Posterior vena cava (tissue), 2 donors: ENCODE data around the gene AZU1. TPM values are rescaled to one million over a fixed set of nuclear protein-coding genes. Genes with fewer than 3 reads are reported as not detected.
"Not testable (repeated sequence)": the region's sequence is repeated elsewhere in the genome, so short reads cannot be mapped to it uniquely, and the experiment has no call there.

Experiments
- DNase-seq: peaks from one replicate; pipeline ENCODE4 v3.0.0-alpha.2; 2020; ENCODE audit warnings: low spot score
- intact Hi-C, 2 donors: fragments of 100-400 bp; cut with DNase I; formaldehyde crosslinking; loops; one replicate each; pipeline versions ENCODE4 v1.14.1 to v1.14.2; 2022 to 2023
- total RNA-seq, 2 donors: library from RNA; stranded (reverse); fragmentation: NEBNext Ultra II Directional; extraction: Animal tissue kit (Norgen Biotek cat#: 25700); gene quantifications; one replicate each; pipeline ENCODE4 v1.2.1, GENCODE V29; 2021
- donor health status: DM: yes; HTN: yes; CAD: no.
- donor health status: DM: yes; HTN: yes; CAD: no.

Gene AZU1
- total RNA-seq, 2 donors from 2014 or later = 0.29 TPM; not detected in 1

DNA sequence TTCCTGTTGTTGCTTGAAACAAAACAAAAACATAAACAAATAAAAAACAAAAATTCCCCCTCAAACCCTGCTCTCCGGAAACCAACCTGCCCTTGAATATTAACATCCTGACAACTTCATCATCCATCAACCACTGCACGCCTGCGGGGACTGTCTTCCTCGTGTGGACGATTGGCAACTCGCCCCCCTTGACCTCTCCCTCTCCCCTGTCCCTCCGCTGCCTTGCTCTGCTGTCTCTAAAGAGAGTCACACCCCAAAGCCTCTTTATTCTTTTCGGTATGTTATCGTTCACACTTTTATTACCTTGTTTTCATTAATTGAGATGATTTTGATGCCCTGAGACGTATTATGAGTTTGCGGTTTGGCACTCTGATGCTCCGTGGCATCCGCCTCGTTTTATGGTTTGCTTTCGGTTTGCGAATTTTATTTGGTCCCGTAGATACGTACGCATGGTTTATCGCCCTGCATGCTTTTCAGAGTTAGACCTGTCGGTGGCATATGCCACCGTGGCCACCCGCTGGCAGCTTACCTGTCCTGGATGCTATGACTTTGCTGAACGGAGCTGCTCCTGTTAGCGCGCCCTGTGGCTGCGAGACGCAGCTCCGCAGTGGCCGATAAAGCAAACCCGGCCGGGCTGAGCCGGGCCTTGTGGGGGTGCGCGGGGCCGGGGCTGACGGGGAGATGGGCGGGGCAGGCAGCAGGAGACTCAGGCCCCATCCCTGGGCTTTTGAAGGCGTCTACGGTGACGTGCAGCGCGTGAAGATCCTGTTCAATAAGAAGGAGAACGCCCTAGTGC lies 19.8 kb upstream of the AZU1 start:
- intact Hi-C loops = no loop called here
- DNase-seq = no peak

DNA sequence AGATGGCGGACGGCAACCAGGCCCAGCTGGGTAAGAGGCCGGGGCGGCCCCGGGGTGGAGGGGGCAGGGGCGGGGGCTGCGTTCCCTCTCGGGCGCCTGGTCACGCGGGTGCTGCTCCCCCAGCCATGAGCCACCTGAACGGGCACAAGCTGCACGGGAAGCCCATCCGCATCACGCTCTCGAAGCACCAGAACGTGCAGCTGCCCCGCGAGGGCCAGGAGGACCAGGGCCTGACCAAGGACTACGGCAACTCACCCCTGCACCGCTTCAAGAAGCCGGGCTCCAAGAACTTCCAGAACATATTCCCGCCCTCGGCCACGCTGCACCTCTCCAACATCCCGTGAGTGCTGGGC lies 19.2 kb upstream of the AZU1 start:
- no peak for DNase-seq
- intact Hi-C loops = no loop called here

DNA sequence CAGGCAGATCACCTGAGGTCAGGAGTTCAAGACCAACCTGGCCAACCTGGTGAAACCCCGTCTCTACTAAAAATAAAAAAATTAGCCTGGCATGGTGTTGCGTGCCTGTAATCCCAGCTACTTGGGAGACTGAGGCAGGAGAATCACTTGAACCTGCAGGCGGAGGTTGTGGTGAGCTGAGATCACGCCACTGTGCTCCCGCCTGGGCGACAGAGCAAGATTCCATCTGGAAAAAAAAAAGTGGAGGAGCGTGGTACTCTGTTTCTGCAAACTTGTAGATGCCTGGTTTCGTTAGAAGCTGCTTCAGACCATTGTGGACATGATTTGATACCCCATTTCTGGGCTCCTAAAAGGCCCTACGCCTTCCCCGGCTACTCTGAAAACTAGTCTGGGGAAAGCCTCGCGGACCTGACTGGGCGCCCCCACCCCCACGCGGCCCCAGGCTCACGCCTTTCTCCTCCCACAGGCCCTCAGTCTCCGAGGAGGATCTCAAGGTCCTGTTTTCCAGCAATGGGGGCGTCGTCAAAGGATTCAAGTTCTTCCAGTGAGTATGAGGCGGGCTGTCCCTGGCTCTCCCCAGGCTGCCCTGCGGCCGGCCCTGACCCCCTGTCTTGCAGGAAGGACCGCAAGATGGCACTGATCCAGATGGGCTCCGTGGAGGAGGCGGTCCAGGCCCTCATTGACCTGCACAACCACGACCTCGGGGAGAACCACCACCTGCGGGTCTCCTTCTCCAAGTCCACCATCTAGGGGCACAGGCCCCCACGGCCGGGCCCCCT lies 17.4 kb upstream of the AZU1 start:
- DNase-seq = peak; percentile 80

DNA sequence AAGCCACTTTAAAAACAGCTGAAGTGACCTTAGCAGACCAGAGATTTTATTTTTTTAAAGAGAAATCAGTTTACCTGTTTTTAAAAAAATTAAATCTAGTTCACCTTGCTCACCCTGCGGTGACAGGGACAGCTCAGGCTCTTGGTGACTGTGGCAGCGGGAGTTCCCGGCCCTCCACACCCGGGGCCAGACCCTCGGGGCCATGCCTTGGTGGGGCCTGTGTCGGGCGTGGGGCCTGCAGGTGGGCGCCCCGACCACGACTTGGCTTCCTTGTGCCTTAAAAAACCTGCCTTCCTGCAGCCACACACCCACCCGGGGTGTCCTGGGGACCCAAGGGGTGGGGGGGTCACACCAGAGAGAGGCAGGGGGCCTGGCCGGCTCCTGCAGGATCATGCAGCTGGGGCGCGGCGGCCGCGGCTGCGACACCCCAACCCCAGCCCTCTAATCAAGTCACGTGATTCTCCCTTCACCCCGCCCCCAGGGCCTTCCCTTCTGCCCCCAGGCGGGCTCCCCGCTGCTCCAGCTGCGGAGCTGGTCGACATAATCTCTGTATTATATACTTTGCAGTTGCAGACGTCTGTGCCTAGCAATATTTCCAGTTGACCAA lies 16.7 kb upstream of the AZU1 start:
- intact Hi-C loops = no loop called here

More for the DNA sequence above, 17.4 kb upstream of the AZU1 start:
- intact Hi-C loops = no loop called here

DNA sequence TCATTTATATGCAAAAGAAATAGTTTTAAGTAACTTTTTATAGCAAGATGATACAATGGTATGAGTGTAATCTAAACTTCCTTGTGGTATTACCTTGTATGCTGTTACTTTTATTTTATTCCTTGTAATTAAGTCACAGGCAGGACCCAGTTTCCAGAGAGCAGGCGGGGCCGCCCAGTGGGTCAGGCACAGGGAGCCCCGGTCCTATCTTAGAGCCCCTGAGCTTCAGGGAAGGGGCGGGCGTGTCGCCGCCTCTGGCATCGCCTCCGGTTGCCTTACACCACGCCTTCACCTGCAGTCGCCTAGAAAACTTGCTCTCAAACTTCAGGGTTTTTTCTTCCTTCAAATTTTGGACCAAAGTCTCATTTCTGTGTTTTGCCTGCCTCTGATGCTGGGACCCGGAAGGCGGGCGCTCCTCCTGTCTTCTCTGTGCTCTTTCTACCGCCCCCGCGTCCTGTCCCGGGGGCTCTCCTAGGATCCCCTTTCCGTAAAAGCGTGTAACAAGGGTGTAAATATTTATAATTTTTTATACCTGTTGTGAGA lies 16.1 kb upstream of the AZU1 start:
- intact Hi-C loops = no loop called here
- DNase-seq = no peak

More for the DNA sequence above, 16.7 kb upstream of the AZU1 start:
- DNase-seq = peak; percentile 70

DNA sequence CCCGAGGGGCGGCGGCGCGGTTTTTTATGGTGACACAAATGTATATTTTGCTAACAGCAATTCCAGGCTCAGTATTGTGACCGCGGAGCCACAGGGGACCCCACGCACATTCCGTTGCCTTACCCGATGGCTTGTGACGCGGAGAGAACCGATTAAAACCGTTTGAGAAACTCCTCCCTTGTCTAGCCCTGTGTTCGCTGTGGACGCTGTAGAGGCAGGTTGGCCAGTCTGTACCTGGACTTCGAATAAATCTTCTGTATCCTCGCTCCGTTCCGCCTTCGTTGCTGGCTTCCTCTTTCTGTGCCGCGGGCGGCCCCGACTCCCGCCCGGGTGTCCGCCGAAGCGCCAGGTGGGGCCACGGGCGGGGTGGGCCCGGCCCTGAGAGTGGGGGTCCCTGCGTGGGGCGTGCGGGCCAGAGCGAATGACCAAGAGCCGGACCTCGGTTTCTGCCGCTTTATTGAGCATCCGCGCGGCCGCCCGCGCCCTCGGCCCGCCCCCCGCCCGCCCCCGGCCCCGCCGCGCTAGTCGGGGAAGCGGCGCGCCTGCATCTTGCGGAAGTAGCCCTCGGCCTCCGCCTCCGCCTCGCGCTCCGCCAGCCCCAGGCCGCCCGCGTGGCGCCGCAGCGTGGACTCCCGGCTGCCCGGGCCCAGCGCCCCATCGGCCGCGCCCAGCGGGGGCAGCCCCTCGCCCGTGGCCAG lies 15.4 kb upstream of the AZU1 start:
- intact Hi-C loops = no loop called here
- DNase-seq = no peak

DNA sequence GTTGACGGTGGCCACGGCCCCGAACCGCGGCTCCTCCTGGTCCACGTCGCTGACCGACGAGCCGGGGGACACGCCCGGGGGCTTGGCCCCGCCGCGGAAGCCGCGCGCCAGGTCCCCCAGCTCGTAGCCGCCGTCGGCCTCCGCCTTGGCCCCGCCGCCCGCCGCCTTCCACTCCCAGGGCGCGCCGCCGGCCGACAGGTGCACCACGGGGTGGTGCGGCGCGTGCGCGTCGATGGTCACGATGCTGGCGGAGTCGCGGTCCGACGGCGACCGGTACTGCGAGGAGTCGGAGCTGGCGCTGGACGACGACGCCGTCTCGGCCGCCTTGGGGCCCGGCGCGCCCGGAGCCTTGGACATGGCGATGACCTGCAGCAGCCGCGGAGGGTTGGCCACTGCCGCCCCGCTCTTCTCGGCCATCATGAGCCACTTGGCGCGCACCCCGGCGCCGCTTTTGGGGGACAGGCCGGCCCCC lies 14.9 kb upstream of the AZU1 start:
- intact Hi-C loops = no loop called here

DNA sequence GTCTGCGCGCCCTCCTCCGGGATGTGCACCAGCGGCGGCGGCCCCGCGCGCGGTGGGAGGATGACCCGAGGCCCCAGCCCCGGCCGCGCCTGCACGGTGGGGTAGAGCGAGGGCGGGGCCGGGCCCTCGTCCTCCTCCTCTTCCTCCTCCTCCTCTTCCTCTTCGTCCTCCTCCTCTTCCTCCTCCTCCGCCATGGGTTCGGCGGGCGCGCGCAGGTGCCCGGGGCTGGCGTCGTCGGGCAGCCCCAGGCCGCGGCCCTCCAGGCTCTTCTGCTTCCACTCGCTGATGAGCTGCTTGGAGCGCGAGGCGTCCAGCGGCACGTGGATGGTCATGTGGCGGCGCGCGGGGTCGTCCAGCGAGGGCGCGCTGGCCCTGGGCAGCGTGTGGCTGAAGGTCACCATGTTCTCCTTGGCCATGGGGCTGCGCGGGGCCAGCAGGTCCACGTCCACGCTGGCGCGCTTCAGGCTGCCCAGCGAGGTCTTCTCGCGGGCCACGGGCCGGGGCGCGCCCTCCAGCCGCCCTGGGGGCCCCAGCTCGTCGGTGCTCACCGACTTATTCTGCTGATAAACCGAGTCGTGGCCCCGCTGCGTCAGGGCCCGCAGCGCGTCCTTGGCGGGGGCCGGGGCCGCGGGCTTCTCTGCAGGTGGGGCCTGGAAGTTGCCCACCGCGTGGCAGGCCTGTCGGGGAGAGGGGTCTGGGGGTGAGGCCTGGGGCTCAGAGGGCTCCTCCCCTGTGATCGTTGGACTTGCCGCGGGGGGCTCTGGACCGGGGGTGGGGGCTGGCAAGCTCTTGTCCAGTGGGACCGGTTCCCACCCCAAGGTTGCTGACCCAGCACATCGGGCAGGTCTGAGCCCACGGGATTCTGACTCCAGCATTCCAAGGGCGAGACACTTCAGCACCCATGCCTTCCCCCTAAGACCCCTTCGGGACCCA lies 14.2 kb upstream of the AZU1 start:
- intact Hi-C loops = no loop called here
- DNase-seq = no peak

More for the DNA sequence above, 14.9 kb upstream of the AZU1 start:
- no peak for DNase-seq

DNA sequence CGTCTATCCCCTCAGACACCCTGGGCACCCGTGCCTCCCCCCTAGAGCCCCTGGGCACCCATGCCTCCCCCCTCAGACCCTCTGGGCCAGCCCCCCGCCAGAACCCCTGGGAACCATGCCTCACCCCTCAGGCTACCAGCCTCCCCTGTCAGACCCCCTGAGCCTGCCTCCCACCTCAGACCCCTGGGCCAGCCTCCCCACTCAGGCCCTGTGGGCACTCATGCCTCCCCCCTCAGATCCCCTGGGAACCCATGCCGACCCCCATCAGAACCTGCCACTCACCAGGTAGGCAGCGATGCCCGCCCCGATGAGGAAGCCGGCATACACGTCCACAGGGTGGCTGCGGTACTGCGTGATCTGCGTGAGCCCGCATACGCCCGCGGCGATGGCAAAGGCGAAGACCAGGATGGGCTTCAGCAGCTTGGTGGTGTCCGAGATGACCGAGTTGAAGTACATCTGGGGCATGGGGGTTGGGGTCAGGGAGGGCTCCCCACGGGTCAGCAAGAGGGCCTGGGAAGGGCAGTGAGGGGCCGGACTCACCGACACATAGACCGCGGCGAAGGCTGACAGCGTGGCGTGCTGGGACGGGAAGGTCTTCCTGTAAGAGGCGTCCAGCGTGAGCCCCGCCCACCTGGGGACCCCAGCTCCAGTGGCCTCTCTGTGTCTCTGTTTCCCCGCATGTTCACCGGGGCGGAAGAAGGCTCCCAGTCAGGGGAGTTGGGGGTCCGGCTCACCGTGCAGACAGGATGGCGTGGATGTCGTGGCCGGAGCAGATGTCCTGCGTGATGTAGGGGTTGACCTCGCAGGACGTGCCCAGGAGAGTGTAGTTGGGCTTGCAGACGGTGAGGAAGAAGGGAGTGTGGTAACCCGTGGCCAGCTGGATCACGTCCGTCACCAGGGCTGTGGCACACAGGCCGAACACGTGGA lies 13.2 kb upstream of the AZU1 start:
- DNase-seq = no peak
- intact Hi-C loops = no loop called here

DNA sequence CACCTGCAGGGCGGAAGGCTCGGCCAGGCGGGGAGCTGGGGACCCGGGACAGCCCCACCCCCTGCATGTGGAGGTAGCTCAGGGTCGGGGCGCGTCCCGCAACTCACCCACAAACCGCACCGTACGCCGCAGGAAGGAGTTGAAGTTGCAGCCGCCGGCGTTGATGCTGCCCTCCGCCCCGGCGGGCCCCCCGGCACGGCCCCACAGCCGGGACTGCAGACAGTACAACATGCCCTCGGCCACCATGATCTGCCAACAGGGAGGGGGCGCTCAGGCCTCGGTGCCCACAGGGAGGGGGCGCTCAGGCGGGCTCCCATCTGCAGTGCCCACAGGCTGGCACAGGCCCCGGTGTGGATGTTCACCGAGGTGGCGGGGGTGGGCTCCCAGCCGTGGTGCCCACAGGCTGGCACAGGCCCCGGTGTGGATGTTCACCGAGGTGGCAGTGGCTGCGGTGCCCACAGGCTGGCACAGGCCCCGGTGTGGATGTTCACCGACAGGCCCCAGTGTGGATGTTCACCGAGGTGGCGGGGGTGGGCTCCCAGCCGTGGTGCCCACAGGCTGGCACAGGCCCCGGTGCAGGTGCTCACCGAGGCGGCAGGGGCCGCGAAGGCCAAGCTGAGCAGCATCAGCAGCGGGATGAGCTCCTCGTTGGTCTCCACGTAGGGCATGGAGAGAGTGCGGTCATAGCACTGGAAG lies 12.4 kb upstream of the AZU1 start:
- intact Hi-C loops = no loop called here
- DNase-seq = no peak

DNA sequence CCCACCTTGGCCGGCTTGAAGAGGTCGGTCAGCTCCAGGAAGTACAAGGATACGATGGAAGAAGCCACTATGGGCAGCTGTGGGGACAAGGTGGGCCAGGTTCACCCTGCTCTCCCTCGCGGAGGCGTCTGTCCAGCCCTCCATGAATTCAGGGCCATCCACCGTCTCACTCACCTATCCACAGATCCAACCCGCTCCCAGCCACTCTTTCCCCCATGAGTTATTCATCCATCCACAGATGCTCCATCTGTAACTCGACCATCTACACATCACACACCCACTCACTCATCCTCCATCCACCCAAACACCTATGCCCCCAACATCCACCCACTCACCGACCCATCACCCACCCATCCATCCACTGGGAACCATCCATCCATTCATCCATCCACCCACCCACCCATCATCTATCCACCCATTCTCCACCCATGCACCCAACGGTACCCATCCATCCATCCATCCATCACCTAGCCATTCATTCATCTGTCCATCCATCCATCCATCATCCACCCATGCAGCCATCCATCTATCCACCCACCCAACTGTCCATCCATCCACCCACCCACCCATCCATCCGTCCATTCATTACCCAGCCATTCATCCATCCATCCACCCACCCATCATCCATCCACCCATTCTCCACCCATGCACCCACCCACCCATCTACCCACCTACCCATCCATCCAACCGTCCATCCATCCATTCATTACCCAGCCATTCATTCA lies 11.7 kb upstream of the AZU1 start:
- DNase-seq = no peak
- intact Hi-C loops = no loop called here

DNA sequence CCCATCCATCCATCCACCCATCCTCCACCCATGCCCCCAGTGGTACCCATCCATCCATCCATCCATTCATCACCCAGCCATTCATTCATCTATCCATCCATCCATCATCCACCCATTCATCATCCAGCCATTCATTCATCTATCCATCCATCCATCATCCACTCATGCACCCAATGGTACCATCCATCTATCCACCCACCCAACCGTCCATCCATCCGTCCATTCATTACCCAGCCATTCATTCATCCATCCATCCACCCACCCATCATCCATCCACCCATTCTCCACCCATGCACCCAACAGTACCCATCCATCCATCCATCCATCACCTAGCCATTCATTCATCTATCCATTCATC lies 11.2 kb upstream of the AZU1 start:
- intact Hi-C loops = no loop called here

DNA sequence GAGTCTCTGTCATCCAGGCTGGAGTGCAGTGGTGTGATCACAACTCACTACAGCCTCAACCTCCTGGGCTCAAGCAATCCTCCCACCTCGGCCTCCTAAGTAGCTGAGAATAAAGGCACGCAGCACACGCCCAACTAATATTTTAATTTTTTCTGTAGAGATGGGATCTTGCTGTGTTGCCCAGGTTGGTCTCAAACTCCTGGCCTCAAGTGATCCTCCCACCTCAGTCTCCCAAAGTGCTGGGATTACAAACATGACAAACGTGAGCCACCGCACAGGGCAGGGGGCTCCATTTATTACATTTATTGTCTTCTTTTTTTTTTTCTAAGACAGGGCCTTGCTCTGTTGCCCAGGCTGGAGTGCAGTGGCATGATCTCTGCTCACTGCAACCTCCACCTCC lies 7.4 kb upstream of the AZU1 start:
- intact Hi-C loops = not testable (repeated sequence)
- DNase-seq = peak; percentile 32

More for the DNA sequence above, 11.2 kb upstream of the AZU1 start:
- DNase-seq = no peak

DNA sequence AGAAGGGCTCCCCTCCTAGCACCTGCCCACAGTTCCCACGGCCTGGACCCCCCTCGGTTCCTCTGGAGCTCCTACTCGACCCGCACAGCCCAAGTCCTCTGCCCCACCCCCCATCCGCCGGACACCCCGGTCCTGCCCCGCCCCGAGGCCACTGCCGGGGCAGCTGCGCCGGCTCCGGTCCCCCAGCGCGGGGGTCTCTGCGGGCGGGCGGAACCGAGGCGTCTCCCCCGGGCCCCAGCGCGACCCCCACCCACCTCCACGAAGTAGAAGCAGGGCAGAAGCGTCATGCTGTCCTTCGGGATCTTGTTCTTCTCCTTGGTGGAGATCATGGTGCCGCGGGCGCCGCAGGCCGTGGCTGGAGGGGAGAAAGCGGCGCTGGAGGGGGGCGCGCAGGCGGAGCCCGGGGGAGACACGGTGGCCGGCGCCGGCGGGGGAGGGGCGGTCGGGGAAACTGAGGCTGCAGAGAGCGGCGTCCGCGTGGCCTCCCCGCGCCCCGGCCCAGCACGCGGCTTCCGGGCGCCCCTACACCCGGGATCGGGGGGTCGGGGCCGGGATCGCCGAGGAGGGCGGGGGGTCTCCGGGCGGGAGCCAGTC lies 6.3 kb upstream of the AZU1 start:
- DNase-seq = peak; percentile 74
- intact Hi-C loops = no loop called here

DNA sequence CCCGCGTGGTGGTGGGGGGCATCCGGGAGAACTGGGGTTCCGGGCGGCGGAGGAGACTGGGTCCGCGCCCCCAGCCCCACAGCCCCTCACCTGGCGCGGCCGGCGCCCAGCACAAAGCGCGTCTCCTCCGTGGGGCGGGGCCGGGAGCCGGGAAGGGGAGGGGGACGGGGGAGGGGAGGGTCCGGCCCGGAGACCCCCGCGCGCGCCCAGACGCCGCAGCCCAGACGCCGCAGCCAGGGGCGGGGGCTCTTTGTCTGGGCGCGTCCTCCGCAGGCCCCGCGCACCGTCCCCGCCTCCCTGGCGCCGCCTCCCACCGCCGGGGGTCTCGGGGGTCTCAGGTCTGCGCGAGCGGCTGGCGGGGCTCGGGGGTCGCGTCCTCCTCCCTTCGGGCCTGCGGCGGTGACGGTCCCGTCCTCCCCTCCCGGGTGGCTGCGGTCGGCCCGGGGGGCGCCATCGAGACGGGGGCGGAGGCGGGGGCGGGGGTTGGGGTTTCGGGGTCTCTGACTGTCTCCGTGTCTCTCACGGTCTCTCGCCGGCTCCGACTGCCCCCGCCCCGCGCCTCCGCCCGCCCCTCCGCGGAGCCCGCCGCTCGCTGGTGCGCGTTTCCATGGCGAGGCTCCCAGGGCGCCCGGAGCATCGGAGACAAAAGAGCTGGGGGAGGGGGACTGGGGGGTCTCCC lies 5.7 kb upstream of the AZU1 start, which contains the start of gene PLPPR3:
Gene PLPPR3 (minus strand): TSS at position 131 of the 679 bp plus-strand sequence. CDS start 396 bp downstream, outside the sequence.
- peak; percentile 62 for DNase-seq
- intact Hi-C loops = no loop called here
